ENCODE data around the gene VIT.
A peak's percentile ranks its signal among the peaks of the same experiment; 100 is the strongest.
"Not testable (repeated sequence)": the region's sequence is repeated elsewhere in the genome, so short reads cannot be mapped to it uniquely, and the experiment has no call there.

The VIT gene

DNA sequence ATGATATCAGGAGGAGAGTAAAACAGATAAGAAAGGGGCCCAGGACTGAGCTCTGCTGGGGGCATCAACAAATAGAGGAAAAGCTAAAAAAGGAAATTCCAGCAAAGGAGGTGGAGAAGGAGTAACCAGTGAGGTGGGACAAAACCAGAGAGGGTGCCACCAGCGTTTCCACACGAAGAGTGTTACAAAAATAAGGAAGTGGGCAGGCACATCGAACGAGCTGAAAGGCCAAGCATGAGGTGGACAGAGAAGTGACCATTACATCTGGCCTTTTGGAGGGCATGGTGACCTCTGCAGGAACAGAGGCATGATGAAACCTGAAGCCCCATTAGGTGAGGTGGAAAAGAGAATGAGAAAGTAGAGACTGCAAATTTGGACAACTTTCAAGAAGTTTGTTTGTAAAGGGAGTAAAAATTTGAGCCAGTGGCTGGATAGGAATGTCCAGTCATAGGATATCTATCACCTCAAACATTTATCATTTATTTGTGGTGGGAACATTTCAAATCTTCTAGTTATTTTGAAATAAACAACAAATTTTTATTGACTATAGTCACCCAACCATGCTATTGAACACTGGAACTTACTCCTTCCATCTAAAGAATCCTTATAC lies 18.4 kb upstream of the VIT start:
- DNase-seq = no peak

DNA sequence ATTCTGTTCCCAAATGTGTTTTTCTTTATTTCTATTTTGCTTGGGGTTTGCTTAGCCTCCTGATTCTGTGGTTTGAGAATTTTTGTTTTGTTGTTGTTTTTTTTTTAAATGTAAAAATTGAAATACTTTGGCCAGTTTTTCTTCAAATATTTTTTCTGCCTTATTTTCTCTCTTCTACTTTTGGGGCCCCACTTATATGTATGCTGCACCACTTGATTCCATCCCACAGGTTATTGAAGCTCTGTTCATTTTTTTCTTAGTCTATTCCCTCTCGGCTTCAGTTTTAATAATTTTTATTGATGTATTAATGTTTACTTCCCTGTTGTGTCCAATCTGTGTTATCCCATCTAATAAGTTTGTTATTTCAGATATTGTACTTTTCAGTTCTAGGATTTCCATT lies 17.7 kb upstream of the VIT start:
- no peak for DNase-seq

DNA sequence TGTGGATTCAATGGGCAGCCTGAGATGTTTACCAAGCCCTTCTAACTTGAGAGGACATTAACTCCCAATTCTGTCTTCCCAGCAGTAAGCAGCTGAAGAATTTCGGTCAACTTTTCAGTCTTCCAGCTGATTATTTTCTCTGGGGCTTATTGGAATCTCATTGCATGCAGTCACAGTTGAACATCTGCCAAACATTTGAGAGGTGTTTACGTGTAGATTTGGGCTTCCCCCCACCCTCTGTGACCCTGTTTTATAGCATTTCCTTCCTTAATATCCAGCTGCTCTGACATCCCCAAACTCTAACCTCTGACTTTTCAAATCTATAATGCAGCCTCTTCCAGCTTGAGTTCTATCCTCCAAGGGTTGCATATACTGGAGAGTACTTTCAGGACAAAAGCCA lies 16.5 kb upstream of the VIT start:
- DNase-seq = peak in 1 of 2 donors; percentile 68

DNA sequence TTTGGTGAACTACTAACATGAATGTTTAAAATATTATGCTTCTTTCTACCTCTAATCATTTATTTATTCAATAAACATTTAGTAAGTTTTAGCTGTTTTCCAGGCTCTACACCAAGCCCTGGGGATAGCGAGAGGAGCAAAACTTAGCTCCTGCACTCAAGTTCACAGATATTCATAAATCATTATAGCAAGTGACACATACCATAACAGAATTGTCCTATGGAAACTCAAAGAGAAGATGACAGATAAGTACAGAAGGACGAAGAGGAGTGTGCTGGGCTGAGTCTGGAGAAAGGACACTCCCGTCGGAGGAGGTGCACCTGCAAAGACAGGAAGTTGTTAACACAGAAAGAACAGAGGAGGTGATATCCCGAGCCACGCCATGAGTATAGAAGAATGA lies 13.9 kb upstream of the VIT start:
- no peak for DNase-seq

DNA sequence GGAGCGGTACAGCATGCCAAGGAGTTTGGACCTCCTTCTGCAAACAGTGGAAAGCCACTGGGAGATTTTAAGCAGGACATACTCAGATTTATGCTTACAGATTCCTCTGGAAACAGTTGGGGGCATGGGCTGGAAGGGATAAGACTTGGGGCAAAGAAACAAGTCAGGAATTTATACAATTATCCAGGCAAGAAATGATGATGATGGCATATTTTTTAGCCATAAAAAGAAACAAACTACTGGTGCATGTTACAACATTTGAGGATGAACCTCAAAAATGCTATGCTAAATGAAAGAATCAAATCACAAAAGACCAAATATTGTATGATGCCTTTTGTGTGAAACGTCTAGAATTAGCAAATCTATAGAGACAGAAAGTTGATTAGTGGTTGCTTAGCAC lies 13.5 kb upstream of the VIT start:
- no peak for DNase-seq

DNA sequence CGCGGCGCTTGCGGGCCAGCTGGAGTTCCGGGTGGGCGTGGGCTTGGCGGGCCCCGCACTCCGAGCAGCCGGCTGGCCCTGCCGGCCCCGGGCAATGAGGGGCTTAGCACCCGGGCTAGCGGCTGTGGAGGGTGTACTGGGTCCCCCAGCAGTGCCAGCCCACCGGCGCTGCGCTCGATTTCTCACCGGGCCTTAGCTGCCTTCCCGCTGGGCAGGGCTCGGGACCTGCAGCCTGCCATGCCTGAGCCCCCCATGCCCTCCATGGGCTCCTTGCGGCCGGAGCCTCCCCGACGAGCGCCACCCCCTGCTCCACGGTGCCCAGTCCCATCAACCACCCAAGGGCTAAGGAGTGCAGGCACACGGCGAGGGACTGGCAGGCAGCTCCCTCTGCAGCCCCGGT lies 8.2 kb upstream of the VIT start:
- not testable (repeated sequence) for DNase-seq

DNA sequence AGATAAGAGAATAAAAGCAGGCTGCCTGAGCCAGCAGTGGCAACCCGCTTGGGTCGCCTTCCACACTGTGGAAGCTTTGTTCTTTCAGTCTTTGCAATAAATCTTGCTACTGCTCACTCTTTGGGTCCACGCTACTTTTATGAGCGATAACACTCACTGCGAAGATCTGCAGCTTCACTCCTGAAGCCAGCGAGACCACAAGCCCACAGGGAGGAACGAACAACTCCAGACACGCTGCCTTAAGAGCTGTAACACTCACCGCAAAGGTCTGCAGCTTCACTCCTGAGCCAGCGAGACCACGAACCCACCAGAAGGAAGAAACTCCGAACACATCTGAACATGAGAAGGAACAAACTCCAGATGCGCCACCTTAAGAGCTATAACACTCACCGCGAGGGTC lies 7.5 kb upstream of the VIT start:
- DNase-seq = not testable (repeated sequence)

DNA sequence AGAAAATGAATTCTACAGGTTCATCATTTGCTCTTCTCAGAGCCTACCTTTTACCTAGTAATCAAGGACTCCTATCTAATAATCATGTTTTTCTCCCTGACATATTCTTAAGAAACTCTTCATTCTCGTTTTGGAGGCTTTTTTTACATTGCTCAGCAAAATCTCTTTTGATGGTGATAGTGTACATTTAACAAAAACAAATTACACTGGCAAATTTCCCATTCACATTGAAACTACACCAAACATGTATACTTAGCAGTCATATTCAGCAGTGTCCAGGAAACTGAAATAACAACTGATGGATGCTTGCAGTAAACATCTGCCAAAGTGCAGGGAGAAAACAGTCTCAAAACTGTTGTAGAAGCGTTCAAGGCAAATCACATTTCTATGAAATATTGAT lies 4.4 kb upstream of the VIT start:
- no peak for DNase-seq

DNA sequence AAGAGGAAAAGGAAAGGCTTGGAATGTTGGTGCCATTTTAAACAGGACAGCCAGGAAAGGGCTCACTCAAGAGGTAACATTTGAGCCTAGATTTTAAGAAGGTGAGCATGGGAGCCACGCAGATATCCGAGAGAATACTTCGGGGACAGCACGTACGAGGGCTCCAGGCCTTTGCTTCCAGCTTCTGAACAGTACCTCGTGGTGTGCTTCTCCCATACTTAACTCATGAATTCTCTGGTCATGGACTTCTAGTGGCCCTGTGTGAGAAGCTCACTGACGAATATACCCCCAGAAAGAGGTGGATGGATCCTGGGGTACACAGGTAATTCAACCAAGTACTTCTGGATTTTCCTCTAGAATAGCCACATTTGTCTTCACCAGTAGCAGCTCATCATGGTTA lies 2.7 kb upstream of the VIT start:
- DNase-seq = no peak

DNA sequence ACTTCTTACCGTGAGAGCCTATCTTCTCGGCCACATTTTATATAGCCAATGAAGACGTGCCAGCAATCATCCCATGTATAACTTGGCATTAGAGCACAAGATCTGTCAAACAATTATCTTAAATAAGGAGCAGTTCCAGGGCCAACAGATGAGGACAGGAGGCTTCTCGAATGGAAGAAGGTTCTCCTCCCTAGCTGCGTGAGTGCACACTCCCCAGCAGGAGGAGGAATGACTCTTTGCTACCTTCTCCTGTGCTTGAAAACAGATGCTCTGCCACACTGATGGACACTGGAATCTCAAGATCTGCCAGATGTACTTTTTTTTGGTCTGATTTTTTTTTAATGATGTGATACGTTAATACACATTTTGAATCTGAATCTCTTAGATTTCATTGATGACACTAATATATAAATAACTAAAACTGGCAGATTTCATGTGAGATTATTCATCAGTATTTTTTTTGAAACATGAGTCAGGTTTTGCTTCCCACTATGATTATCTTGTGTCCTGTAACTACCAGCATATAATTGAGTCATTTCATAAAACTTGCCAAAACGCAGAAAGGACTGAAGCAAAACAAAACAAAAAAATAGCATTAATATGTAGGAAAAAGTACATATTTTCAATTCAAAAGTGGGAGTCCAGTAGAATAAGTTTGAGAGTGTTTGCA lies 626 bp upstream of the VIT start:
- no peak for DNase-seq

DNA sequence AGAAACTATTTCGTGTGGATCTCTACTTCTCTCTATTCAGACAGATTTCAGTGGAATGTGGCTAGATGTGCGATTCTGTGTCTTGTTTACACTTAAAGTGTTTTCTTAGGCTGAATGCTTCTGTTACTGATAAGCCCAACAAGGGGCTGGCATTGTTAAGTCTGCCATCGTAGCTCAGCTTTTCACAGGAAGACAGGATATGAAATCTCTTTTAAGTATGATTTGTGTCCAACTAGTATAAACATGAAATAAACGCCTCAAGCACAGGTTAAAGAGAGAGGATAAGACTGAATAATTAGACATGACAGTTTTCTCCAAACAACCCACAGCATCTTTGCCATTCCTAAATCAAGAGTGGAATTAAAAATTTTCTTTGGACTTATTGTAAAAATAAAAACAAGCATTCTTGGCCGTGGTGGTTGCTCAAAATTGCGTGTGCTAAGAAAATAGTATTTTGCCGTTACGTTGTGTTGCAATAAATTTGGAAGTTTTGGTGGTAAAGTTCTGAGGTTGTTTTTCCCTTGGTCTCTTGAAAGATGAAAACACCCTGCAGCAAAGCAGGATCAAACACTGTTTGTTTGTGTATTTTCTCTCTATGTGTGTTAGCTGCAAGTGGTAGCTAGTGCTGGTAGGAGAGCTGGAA lies 1.0 kb downstream of the VIT start:
- no peak for DNase-seq

DNA sequence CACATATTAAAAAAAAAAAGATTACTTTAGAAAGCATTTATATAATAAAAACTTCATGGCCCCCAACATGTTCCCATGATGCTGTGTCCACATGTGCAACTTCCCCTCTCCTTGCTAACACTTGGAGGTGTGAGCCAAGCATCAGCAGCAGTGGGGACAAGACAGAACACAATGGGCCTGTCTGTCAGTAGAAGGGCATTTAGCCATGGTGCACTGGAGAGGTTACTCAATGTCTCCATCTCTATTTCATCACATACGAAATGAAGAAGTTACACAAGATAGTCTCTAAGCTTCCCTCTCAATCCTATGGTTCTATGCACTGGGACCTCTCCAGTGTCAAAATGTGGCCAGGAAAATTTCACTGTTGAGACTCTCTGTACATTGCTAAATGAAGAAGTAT lies 2.5 kb downstream of the VIT start:
- DNase-seq = no peak

DNA sequence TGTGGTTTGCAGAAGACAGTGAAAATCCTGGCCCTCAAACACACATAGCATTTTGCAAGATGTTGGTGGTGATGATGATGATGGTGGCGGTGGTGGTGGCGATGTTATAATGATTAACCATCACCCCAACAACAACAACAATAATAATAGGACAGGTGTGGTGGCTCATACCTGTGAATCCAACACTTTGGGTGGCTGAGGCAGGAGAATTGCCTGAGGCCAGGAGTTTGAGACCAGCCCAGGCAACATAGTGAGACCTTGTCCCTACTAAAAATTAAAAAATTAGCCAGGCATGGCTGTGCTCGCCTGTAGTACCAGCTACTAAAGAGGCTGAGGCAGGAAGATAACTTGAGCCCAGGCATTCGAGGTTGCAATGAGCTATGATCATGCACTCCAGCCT lies 3.8 kb downstream of the VIT start:
- no peak for DNase-seq

DNA sequence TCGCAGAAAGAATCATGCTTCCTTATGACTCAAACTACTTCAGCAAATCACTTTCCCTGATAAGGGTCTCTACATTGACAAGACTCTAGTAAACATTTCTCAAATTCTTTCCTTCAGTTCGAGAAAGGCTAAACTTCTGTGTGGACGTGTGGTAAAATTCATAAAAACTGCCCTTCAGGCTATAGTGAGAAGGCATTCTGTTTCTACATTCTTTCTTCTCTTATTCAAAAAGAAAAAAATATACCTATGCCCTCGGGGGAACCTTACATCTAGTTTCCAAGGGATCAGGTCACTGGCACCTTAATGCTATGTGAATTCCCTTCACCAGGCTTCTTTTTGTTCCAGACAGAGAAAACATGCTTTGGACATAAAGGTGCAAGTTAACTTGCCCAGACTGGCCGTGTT lies 4.9 kb downstream of the VIT start:
- DNase-seq = no peak

DNA sequence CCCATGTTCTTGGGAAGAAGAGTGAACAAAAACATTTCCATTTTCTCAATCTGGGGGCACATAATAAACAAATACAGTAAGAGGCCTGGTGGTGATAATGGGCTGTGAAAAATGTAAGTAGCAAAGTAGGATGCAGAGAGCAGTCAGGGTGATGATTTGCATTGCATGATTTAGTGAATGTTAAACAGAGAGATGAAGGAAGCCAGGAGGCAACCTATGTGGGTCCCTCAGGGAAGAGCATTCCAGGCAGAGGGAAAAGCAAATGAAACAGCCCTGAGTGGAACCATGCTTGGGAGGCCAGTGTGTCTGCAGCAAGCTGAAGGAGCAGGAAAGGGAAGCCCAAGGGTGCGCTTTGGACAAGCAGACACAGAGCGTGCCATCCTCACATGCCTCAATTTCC lies 5.4 kb downstream of the VIT start:
- DNase-seq = no peak

DNA sequence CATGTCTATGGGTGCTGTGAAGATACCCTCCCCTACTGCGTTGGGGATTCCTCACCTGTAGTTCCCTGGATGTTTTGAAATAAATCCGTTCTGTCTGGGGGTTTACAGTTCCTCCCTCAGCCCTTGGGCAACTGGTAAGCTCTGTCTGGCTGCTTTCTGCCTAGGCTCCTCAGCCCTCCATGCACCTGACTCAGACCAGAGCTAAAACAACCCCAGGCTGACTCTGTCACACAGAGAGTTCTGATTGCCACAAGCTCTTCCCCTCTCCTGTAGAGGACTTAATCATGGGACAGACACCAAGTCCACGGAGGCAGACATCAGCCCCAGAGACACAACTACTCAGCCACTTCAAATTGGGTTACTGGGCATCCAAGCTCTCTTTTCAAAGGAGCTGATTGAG lies 6.3 kb downstream of the VIT start:
- no peak for DNase-seq

DNA sequence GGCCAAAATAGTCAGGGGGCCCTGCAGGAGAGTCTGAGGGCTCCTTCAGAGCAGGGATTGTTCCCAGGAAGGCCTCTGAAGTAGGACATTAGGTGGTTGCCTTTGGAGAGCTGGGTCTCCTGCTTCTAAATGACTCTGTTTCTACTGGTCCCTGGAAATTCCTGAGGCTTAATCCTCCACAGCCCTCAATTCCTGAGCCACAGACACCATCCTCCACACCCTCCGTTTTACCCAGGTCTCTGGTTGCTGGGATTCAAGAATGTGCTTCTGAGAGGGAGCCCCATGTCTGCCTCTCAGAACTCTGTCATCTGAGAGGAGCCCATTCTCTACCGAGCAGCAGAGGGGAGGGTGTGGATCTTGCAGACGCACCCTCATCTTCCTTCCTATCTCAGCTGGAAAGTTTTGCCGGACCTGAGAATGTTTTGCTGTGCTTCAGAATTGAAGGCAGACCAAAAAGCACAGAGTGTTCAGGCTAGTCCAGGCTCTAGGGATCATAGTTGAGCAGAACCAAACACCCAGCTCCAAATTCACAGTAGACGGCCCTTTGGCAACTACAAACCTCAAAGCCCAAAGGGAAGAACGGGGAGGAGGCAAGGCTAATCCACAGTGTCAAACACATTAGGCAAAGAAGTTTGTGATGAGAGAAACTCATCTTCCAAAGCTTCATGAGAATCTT lies 8.1 kb downstream of the VIT start:
- DNase-seq = no peak

DNA sequence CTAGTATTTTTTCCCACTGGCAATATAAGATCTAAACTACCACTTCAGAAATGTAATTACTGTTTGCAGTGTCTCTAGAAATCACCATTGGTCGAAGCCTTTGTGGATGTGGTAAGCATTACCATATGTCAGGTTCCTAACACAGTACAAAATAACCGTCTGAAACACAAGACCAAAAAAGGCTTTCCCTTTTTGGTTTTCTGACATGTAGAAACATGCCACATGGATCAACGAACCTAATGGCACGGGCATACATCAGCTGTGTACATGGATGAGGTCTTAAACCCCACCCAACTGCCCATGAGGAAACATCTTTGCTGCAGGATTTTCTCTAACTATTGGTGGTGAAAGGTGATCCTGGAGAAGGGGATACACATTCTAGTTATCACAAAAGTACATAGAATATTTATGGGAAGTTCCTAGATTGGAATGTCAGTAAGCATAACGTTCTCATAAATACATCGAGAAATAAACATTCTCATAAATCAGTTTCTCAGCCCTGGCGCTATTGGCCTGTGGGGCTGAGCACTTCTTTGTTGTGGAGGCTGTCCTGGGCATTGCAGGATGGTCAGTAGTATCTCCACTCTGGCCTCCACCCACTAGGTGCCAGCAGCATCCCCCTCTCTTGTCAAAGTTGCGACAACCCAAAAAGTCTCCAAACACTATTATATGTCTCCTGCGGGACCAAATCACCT lies 9.0 kb downstream of the VIT start:
- DNase-seq = no peak

DNA sequence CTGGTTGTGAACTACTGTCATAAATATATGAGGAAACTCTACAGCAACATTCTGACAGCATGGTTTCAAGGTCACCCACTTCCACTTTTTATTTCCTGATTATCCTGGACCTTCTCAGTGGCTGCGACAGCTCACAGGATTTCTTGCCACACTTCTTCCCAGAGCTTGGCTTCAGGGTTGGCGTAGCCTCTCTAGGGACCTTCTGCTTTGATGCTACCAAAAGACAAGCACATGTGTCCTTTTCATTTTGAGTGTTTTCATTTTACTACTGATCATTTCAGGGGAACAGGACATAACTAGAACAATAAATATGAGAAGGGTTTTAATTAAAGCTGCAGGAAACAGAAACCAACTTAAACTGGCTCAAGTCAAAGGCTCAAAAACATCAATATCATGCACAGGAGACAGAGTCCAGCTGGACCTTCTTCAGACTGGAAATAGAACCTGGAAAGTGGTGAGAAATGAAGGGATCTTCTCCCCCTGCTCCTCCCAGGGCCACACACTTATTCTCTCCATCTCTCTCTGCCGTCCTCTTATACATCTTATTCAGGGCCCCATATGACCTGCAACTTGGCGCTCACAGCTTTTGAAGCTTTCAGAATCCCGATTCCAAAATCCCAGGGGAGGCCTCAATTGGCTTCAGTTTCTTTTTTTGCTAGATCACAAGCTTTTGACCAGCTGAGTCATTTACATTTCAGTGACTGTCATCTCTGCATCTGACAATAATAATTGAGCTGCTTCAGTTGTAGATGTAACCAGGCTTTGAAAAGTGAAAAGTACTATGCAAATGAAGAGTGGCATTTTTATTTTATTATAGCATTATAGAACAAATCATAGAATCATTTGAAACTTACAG lies 9.7 kb downstream of the VIT start:
- DNase-seq = no peak

DNA sequence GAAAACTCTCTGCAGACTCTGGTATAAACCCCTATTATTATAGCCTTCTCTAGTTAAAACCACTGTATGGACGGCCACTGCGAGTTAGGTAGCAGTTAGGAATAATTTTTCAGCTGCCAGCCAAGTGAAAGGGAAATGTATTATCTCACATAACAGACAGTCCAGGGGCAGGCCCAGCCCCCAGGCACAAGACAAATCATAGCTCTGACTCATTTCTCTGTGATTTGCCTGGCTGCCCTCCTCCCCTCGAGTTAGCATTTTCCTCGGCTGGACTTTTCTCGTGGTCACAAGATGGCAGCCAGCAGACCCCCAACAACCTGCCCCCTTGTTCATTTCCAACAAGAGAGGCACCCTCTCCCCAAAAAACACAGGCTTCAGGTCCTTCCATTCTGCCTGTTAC lies 10.5 kb downstream of the VIT start:
- DNase-seq = no peak

DNA sequence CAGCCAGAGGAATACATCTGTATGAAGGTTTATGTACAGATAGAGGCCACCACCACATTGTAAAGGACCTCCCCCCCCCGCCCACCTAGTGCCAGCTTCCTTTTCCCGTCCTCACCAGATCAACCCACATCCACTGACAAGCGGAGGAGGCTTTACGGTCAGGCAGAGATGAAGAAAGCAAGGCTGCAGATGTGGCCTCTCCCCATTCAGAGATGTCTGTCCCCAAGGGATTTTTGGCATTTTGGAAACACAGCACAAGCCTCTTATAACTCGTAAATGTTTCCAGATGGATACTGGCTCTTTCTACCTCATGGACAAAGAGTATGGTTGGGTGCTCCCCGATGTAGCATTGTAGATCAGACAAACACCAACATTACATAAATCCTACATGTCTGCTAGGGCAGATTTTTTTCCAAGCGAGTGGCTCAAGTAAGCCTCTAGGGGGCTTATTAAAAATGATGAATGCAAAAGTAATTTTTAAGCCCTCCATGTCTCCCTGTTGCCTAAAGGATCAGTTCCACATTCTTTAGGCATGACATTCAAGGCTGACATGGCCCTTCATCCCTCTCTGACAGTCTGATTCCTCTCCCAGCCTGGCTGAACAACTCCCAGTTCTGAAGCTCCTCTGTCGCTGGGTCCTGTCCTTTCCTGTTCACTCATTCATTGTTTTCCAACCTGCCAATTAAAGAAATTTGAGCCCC lies 11.7 kb downstream of the VIT start:
- DNase-seq = no peak
